GM20000 (cell line): Measurements from ENCODE around the gene MRTFB.
"Not testable (repeated sequence)": the region's sequence is repeated elsewhere in the genome, so short reads cannot be mapped to it uniquely, and the experiment has no call there.

Source experiments
- DNase-seq: peaks from one replicate; pipeline ENCODE4 v3.0.0; 2012; ENCODE audit warnings: low spot score
- TF ChIP-seq, protein P1 (sequence below): IDR thresholded peaks from 2 replicates; pipeline ENCODE4 v1.5.1; 2012; ENCODE audit warnings: mild to moderate bottlenecking, control low read depth; ENCODE audit errors: extremely low read depth, missing control alignments

MRTFB gene

DNA sequence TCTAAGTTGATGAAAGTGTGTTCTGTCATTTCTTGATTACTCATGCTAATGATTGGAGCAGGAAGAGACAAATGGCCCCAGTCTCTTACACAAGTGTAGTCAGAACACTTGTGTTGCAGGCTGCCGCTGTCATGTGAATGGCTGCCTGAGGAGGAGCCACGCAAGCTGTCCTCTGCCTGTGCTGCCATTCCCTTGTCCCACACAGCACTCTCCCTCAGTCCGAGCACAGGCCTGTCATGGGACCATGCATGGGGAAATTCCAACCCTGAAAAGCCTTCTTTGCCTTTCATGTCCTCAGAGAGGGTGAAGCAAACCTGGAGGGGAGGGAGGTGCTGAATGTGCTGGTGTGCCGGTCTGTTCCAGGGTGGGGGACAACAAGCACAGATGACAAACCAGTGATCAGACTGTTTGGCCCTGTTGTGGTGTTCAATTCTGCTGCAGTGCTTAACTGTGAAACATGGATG is 109.4 kb downstream of the MRTFB start:
- no peak for DNase-seq
- TF ChIP-seq, protein P1, sequence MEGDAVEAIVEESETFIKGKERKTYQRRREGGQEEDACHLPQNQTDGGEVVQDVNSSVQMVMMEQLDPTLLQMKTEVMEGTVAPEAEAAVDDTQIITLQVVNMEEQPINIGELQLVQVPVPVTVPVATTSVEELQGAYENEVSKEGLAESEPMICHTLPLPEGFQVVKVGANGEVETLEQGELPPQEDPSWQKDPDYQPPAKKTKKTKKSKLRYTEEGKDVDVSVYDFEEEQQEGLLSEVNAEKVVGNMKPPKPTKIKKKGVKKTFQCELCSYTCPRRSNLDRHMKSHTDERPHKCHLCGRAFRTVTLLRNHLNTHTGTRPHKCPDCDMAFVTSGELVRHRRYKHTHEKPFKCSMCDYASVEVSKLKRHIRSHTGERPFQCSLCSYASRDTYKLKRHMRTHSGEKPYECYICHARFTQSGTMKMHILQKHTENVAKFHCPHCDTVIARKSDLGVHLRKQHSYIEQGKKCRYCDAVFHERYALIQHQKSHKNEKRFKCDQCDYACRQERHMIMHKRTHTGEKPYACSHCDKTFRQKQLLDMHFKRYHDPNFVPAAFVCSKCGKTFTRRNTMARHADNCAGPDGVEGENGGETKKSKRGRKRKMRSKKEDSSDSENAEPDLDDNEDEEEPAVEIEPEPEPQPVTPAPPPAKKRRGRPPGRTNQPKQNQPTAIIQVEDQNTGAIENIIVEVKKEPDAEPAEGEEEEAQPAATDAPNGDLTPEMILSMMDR, result no peak

DNA sequence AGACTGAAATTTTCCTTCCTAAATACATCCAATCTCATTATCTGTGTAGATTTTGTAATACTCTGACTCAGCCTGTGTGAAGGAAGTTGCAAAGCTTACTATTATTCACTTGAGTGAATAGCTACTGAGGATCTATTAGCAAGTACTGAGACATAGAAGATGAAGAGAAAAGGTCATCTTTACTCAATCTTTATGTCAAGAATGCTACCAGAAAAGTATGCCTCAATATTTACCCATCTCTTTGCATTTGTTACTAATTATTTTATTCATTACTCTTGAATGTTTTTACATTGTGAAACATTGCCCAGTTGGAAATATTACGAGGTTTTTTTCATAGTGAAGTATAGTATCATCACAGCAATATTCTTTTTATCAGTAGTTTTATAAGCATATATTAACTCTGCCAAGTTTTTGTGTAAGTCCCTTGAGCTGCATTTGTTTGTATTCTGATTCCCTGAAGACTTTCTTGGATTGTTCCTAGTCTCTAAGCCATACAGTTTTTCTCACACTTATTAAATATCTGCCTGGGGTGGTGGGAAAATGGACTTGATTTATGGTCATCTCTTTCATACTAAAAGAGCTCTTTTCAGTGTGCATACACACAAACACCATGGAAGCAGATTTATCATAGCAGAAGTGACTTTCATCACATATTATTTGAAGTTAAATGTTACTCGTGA is 110.4 kb downstream of the MRTFB start:
- DNase-seq, result no peak
- TF ChIP-seq, protein P1, result no peak

DNA sequence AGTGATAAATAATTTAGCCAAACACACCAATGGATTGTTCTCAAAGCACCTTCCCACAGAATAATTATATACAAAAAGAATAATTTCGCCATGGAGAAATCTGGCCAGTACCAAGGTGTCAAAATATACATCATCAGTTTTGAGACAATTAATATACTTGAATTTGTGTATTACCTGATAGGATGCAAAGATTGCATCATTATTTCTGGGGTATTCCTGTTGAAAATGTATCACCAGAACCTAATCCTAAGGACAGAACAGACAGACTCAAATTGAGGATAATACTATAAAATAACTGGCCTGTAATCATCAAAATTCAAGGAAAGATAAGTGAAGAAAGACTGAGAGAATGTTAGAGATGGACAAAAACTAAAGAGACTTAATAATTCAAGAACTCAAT is 111.9 kb downstream of the MRTFB start:
- DNase-seq, result no peak
- TF ChIP-seq, protein P1, result no peak

DNA sequence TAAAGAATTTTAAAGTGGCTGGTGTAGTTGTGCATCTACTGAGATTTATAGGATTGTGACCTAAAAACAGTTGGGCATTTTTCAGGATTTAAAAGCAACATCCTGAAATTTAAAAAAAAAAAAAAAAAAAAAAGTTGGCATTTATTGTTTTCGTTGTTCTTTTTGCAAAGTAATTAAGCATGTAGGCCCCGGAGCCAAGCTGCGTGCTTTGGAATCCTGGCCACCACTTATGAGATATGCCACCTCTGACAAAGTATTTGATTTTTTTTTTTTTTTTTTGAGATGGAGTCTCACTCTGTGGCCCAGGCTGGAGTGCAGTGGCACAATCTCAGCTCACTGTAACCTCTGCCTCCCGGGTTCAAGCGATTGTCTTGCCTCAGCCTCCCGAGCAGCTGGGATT is 112.8 kb downstream of the MRTFB start:
- not testable (repeated sequence) for DNase-seq

DNA sequence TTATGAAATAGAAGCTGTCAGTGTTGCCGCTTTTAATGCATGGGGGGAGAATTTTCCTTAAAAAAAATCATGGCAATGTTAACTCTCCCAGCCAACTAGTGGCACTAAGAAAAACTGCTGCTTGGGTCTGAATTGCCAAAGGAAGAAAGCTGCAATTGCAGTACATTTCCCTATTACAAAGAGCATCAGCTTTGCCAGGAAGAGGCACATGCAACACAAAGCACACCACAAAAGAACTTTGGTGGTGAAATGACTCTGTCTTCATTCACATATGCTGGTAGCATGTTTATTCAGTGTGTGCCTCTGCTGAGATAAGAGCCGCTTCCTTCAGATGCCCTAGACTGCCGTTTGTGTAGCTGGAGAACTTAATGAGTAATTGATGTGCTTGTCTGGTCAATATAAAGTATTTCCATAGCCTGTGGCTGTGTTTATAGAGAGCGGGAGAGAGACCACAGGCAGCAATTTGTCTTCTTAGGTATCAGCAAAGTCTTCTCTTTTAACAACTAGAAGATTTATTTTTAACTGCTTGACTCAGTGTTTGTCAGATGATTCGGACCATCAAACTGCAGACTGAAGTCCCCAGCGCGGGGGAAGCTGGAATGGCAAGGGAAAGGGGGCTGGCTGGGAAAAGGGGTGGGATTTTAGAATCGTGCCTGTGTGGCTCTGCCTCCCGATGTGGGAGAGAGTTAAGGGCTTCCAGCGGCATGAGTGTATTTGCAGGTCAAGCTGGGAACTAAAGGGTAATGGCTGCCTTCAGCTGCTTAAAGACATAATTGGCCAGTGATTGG is 115.1 kb downstream of the MRTFB start:
- TF ChIP-seq, protein P1, result no peak
- DNase-seq, result no peak

DNA sequence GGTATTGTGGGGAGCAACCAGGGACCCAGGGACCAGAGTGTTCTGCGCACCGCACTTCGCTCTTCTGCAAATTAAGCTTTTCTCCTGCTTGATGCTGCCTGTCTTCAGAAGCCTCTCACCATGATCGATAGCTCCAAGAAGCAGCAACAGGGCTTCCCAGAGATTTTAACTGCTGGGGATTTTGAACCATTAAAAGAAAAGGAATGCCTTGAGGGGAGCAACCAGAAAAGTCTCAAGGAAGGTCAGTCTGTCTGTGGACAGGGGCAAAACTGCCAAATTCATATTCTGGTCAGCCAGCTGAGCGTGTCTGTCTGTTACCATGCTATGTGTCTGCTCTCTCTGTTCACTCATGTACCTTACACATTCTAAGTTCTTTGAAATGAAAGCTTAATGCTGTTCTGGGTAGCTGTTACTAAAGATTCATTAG is 115.7 kb downstream of the MRTFB start:
- TF ChIP-seq, protein P1, result no peak
- no peak for DNase-seq

DNA sequence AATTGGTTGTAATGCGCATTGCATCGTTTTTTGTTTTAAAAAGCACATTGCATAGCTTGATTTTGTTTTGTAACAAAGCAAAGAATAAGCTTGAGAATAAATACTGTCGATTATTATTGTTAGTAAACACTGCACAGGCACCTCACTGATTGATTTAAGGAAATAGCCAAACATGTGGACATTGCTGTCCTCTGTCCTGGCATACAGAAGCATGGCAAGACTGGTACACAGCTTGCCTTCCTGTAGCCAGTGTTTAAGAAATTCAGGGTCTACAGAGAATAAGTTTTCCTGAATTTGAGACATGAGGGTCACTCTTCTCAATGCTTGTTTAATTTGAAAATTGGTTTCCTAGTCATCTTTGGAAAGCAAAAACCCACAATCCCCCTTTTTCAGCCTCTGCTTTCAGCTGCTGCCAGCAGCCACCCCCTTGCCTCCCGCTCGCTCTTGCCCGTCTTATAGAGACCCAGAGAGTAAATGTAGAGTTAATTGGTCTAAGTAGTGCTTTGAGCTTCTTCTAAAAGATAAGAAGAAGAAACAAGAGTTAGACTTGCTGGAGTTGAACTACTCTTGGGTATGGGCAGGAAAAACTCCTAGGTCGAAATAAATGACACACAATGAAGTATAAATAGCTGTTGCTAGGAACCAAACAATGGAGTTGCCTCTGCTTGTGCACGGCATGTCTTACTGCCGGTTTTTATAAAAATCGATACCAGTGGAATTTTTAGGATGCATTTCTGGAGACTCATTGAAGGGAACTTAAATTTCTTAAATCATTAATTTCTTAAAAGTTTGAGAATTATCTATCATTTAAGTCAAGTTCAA is 116.6 kb downstream of the MRTFB start:
- TF ChIP-seq, protein P1, result no peak
- DNase-seq, result no peak
